Suprapubic skin (tissue), 4 donors: ENCODE measurements around the gene USP17L26. TPM values are rescaled to one million over a fixed set of nuclear protein-coding genes. Genes with fewer than 3 reads are reported as not detected.
"Not testable (repeated sequence)": the region's sequence is repeated elsewhere in the genome, so short reads cannot be mapped to it uniquely, and the experiment has no call there.

Experiments
- DNase-seq, 2 donors: peaks; one replicate each; pipeline ENCODE4 v3.0.0-alpha.2; 2019; ENCODE audit warnings: low spot score in 2 of 2
- H3K27ac ChIP-seq: fragments of 200-600 bp; sonication (generic); one replicate; pipeline ENCODE4 v1.5.1; 2019
- H3K27me3 ChIP-seq: fragments of 200-600 bp; sonication (generic); one replicate; pipeline ENCODE4 v1.5.1; 2019
- H3K36me3 ChIP-seq: fragments of 200-600 bp; sonication (generic); one replicate; pipeline ENCODE4 v1.5.1; 2019
- H3K4me1 ChIP-seq: fragments of 200-600 bp; sonication (generic); one replicate; pipeline ENCODE4 v1.5.1; 2019
- H3K4me3 ChIP-seq: fragments of 200-600 bp; sonication (generic); one replicate; pipeline ENCODE4 v1.5.1; 2019; ENCODE audit warnings: mild to moderate bottlenecking
- H3K9me3 ChIP-seq: fragments of 200-600 bp; sonication (generic); one replicate; pipeline ENCODE4 v1.5.1; 2019
- CTCF ChIP-seq, 2 donors: fragments of 200-600 bp in 1 of 2; fragments of 450-650 bp in 1 of 2; sonication (generic) in 1 of 2; IDR thresholded peaks; one replicate each; pipeline ENCODE4 v1.5.1; 2016 to 2019; ENCODE audit warnings: antibody characterized with exemption in 2 of 2, mild to moderate bottlenecking in 1 of 2, moderate library complexity in 1 of 2
- POLR2AphosphoS5 ChIP-seq, 3 donors: sonication (generic); formaldehyde crosslinking; IDR thresholded peaks; one replicate each; pipeline ENCODE4 v1.6.1; 2017; ENCODE audit warnings: antibody characterized with exemption in 3 of 3
- WGBS: methylation state at CpG from one replicate; pipeline ENCODE4 v1.1.5; 2018; 5-methylcytosine and 5-hydroxymethylcytosine counted together
- total RNA-seq, 4 donors: library from RNA; depleted of rRNA; stranded (reverse); fragments of >200 nt; gene quantifications; one replicate each; pipeline ENCODE4 v1.1.0, GENCODE V29; 2016

Gene USP17L26
- total RNA-seq, 4 donors from 2014 or later, result not detected

GRCh38 chr4:9381012-9381534 is 46.6 kb downstream of the USP17L26 start:
- H3K36me3 ChIP-seq, H3K27me3 ChIP-seq, H3K27ac ChIP-seq, H3K4me1 ChIP-seq, H3K9me3 ChIP-seq: not testable (repeated sequence)
- DNase-seq, result peak in 1 of 2 donors; percentile 56
- peak in 1 of 2 donors; percentile 54 for TF ChIP-seq CTCF (IDR thresholded peaks at IDR 0.05)
- WGBS, result 32% methylated on average over 25 of the region's 36 CpGs
- H3K4me3 ChIP-seq, result peak overlapping the region; percentile 42

GRCh38 chr4:9384126-9384525 is 49.7 kb downstream of the USP17L26 start:
- Histone ChIP-seq H3K36me3 (no peaks in the 10 kb centered on the region), H3K9me3 (no peaks in the 10 kb centered on the region), H3K27ac (no peak overlapping the region), H3K4me1 (no peaks in the 10 kb centered on the region), H3K27me3 (no peaks in the 10 kb centered on the region), H3K4me3 (no peak overlapping the region)
- no peak for TF ChIP-seq POLR2AphosphoS5 (IDR thresholded peaks at IDR 0.05)
- WGBS, result 54% methylated on average over 1 of the region's 1 CpG
- DNase-seq, result no peak

Other genes starting within 250 kb of the USP17L26 start
- not detected for gene FAM90A26, start 164.2 kb upstream of the USP17L26 start, total RNA-seq
- gene USP17L10, start 124.0 kb upstream of the USP17L26 start, total RNA-seq, result not detected
- not detected for gene USP17L11, start 119.3 kb upstream of the USP17L26 start, total RNA-seq
- not detected for gene USP17L12, start 114.5 kb upstream of the USP17L26 start, total RNA-seq
- gene USP17L13, start 109.8 kb upstream of the USP17L26 start, total RNA-seq, result not detected
- gene USP17L15, start 100.3 kb upstream of the USP17L26 start, total RNA-seq, result not detected
- not detected for gene USP17L17, start 90.8 kb upstream of the USP17L26 start, total RNA-seq
- not detected for gene USP17L18, start 86.0 kb upstream of the USP17L26 start, total RNA-seq
- gene USP17L19, start 81.3 kb upstream of the USP17L26 start, total RNA-seq, result not detected
- not detected for gene USP17L20, start 76.5 kb upstream of the USP17L26 start, total RNA-seq
- gene USP17L21, start 71.8 kb upstream of the USP17L26 start, total RNA-seq, result not detected
- gene USP17L22, start 67.0 kb upstream of the USP17L26 start, total RNA-seq, result not detected
- gene USP17L24, start 9.5 kb upstream of the USP17L26 start, total RNA-seq, result not detected
- not detected for gene USP17L25, start 4.7 kb upstream of the USP17L26 start, total RNA-seq
- not detected for gene USP17L5, start 4.7 kb downstream of the USP17L26 start, total RNA-seq
- gene USP17L27, start 9.5 kb downstream of the USP17L26 start, total RNA-seq, result not detected
- not detected for gene USP17L28, start 14.2 kb downstream of the USP17L26 start, total RNA-seq
- gene USP17L29, start 19.0 kb downstream of the USP17L26 start, total RNA-seq, result not detected
- gene USP17L30, start 28.5 kb downstream of the USP17L26 start, total RNA-seq, result not detected
- gene DEFB131A, start 109.8 kb downstream of the USP17L26 start, total RNA-seq, result not detected